GM12878 (cell line): ENCODE results near the gene STON1. TPM values are rescaled to one million over a fixed set of nuclear protein-coding genes. Genes with fewer than 3 reads are reported as not detected.

Experiments
- ATAC-seq: fragments of 200-7000 bp; cut with Tn5 transposase; 3 replicates; pipeline ENCODE4 v1.9.1; 2020; ENCODE audit warnings: mild to moderate bottlenecking, moderate library complexity
- BruUV-seq: library from RNA; stranded (reverse); fragments of 400-500 nt; replicated peaks from 2 replicates; lab custom pipeline; 2021; lab: Mats Ljungman, UMichigan
- CTCF ChIA-PET: fragments of 300-600 bp; sonication (Branson Sonifier 250); formaldehyde crosslinking; extraction: SDS; loops from one replicate; lab custom pipeline; 2021; ENCODE audit warnings: inconsistent platforms; lab: Yijun Ruan, JAX
- POLR2A ChIA-PET: fragments of 350-600 bp; formaldehyde crosslinking; extraction: SDS; loops from one replicate; lab custom pipeline; 2021; ENCODE audit warnings: inconsistent platforms; lab: Charles Lee
- RAD21 ChIA-PET: fragments of 300-600 bp; sonication (Branson Sonifier 250); formaldehyde crosslinking; loops from one replicate; lab custom pipeline; 2023; ENCODE audit warnings: antibody characterized with exemption; ENCODE audit not compliant: unreplicated experiment; lab: Charles Lee
- SMC1A ChIA-PET: fragments of 300-600 bp; sonication (Branson Sonifier 250); formaldehyde crosslinking; loops from one replicate; lab custom pipeline; 2023; ENCODE audit not compliant: unreplicated experiment, uncharacterized antibody; lab: Charles Lee
- DNase-seq: peaks from one replicate; pipeline ENCODE4 v3.0.0-alpha.2; 2011; ENCODE audit warnings: low read depth, low spot score
- FAIRE-seq: peaks from 3 replicates; lab custom pipeline; 2011; peaks lifted over from hg19 to GRCh38; lab: Jason Lieb, UNC
- H2AFZ ChIP-seq: 2 replicates; pipeline ENCODE4 v1.6.0; 2011; ENCODE audit warnings: low read depth, low read length, control low read depth; ENCODE audit not compliant: control insufficient read depth
- H3K27ac ChIP-seq: 2 replicates; pipeline ENCODE4 v1.5.1; 2011; ENCODE audit warnings: control low read depth; ENCODE audit not compliant: control insufficient read depth, insufficient read depth
- H3K27me3 ChIP-seq, 2 experiments: replicated peaks in 1 of 2; 2 replicates each; pipeline versions ENCODE4 v1.6.0 to v1.6.1; 2011; ENCODE audit warnings: low read length in 1 of 2; ENCODE audit not compliant: control insufficient read depth in 2 of 2, insufficient read depth in 2 of 2
- H3K36me3 ChIP-seq, 2 experiments: 2 replicates each; pipeline ENCODE4 v1.5.1; 2011; ENCODE audit warnings: low read length in 1 of 2; ENCODE audit not compliant: control insufficient read depth in 2 of 2, insufficient read depth in 2 of 2
- H3K4me1 ChIP-seq: 2 replicates; pipeline ENCODE4 v1.6.1; 2011; ENCODE audit warnings: mild to moderate bottlenecking, low read length, moderate library complexity, mixed read lengths; ENCODE audit not compliant: control insufficient read depth, insufficient read depth
- H3K4me2 ChIP-seq: 2 replicates; pipeline ENCODE4 v1.6.0; 2011; ENCODE audit warnings: control low read depth; ENCODE audit not compliant: control insufficient read depth, insufficient read depth
- H3K4me3 ChIP-seq: fragments of 200-600 bp; sonication (generic); 2 replicates; pipeline ENCODE4 v1.5.1; 2016
- H3K79me2 ChIP-seq: 2 replicates; pipeline ENCODE4 v1.6.0; 2011; ENCODE audit warnings: low read length; ENCODE audit not compliant: control insufficient read depth, insufficient read depth
- H3K9ac ChIP-seq: 2 replicates; pipeline ENCODE4 v1.8.0; 2011; ENCODE audit warnings: low read length, control low read depth, mixed read lengths; ENCODE audit not compliant: control insufficient read depth, insufficient read depth
- H3K9me3 ChIP-seq: replicated peaks from 3 replicates; pipeline ENCODE4 v1.5.1; 2011; ENCODE audit warnings: mild to moderate bottlenecking, low read length; ENCODE audit not compliant: control insufficient read depth, insufficient read depth
- H4K20me1 ChIP-seq: 2 replicates; pipeline ENCODE4 v1.6.0; 2011; ENCODE audit not compliant: control insufficient read depth, insufficient read depth
- EGR1 ChIP-seq, 2 experiments: IDR thresholded peaks; 1 replicate in 1 of 2; 2 replicates in 1 of 2; pipeline ENCODE4 v1.6.1; 2011 to 2012; ENCODE audit warnings: low read depth in 2 of 2, low read length in 2 of 2, borderline replicate concordance in 1 of 2, mild to moderate bottlenecking in 1 of 2, moderate library complexity in 1 of 2
- EP300 ChIP-seq, 2 experiments: fragments of 150-350 bp in 1 of 2; IDR thresholded peaks; 2 replicates each; pipeline ENCODE4 v1.6.1; 2011 to 2012; ENCODE audit warnings: low read depth in 2 of 2, low read length in 2 of 2, borderline replicate concordance in 1 of 2, improper control_type of control experiment in 1 of 2, inconsistent platforms in 1 of 2; ENCODE audit not compliant: control insufficient read depth in 1 of 2
- RUNX3 ChIP-seq: IDR thresholded peaks from 2 replicates; pipeline ENCODE4 v1.6.1; 2012; ENCODE audit warnings: low read length, inconsistent platforms
- SIX5 ChIP-seq: IDR thresholded peaks from 2 replicates; pipeline ENCODE4 v1.6.1; 2011; ENCODE audit warnings: mild to moderate bottlenecking, low read depth, low read length, moderate library complexity; ENCODE audit not compliant: severe bottlenecking
- whole genome bisulfite sequencing: methylation state at CpG from one replicate; pipeline ENCODE4 v1.1.6; 2016; ENCODE audit warnings: low lambda C conversion rate; ENCODE audit not compliant: insufficient replicate concordance, insufficient coverage; ENCODE audit errors: missing lambda C conversion rate; 5-methylcytosine and 5-hydroxymethylcytosine counted together
- in situ Hi-C: fragments of 300-500 bp; cut with MboI; formaldehyde crosslinking; loops from 9 replicates; pipeline ENCODE4 v1.14.3; 2018; ENCODE audit warnings: mixed read lengths
- intact Hi-C: fragments of 100-400 bp; cut with micrococcal nuclease; formaldehyde crosslinking; loops from one replicate; pipeline ENCODE4 v1.14.2; 2022; ENCODE audit not compliant: unreplicated experiment
- polyA plus RNA-seq, 11 experiments: library from polyadenylated mRNA; depleted of rRNA in 4 of 11; unstranded in 6 of 11; stranded (reverse) in 5 of 11; fragments of >200 nt; fragmentation: Nextera tagmentation in 4 of 11; fragmentation: Illumina TruSeq in 1 of 11; extraction: Ambion mirVana in 4 of 11; extraction: Trizol in 1 of 11; gene quantifications; 1 replicate in 1 of 11; 2 replicates in 10 of 11; pipeline versions ENCODE4 v1.2.1 to v1.2.3, GENCODE V29; 2011 to 2016; ENCODE audit warnings: inconsistent platforms in 2 of 11, missing spikeins in 2 of 11, low read depth in 1 of 11
- total RNA-seq, 4 experiments: library from RNA; depleted of rRNA in 3 of 4; stranded (reverse); fragments of >200 nt in 3 of 4; fragmentation: Illumina TruSeq in 1 of 4; extraction: Trizol in 1 of 4; gene quantifications; 2 replicates each; pipeline versions ENCODE4 v1.2.1 to v1.2.3, GENCODE V29; 2013 to 2021
- TF ChIP-seq, protein P1 (sequence below): fragments of 450-650 bp; formaldehyde crosslinking; IDR thresholded peaks from 2 replicates; pipeline ENCODE4 v1.5.0; 2022; ENCODE audit warnings: mild to moderate bottlenecking, missing genetic modification characterization
- TF ChIP-seq, protein P2 (sequence below): IDR thresholded peaks from 2 replicates; pipeline ENCODE4 v1.6.1; 2012; ENCODE audit warnings: mild to moderate bottlenecking, low read depth, low read length
- TF ChIP-seq, protein P3 (sequence below): IDR thresholded peaks from 2 replicates; pipeline ENCODE4 v1.6.1; 2011; ENCODE audit warnings: borderline replicate concordance, low read depth, mild to moderate bottlenecking, moderate library complexity, mixed read lengths, low read length; ENCODE audit not compliant: insufficient read depth; ENCODE audit errors: extremely low read length

Gene STON1
- total and polyA plus RNA-seq, 10 of the 15 experiments (the other 5 are each of a cell fraction or from before 2014, with no cell fraction given) = 0.11 to 0.90 (median 0.22) TPM; not detected in 2

DNA sequence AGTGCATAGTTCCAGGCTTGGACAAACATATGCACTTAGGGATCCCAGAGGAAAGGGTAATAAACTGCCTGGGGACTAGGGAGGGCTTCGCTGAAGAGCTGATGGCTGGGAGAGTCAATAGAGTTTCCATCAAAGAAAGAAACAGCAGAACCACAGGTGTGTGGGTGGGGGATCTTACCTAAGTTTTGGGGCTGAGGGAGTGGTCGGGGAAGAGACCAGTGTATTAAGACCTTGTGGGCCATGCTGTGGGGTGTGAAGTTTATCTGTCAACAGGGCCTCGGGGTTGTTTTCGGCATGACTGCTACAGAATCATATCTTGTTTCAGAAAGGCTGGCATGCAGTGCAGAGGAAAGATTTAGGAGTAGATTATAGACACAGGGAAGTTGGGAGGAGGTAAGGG is 56.5 kb downstream of the STON1 start:
- Histone ChIP-seq H2AFZ (no peak overlapping the region), H3K9me3 (no peaks in the 10 kb centered on the region), H3K36me3 (no peaks in the 10 kb centered on the region), H3K4me3 (no peak overlapping the region), H3K4me2 (no peak overlapping the region), H4K20me1 (no peaks in the 10 kb centered on the region), H3K27ac (no peak overlapping the region), H3K4me1 (no peaks in the 10 kb centered on the region), H3K27me3 (no peaks in the 10 kb centered on the region), H3K9ac (no peak overlapping the region), H3K79me2 (no peaks in the 10 kb centered on the region)
- no peak for FAIRE-seq
- no peak for DNase-seq
- ChIA-PET CTCF (no interaction called here), RAD21 (no interaction called here), POLR2A (no interaction called here), SMC1A (no interaction called here)
- intact Hi-C loops = no loop called here
- 10% methylated on average over 4 of the region's 4 CpGs for WGBS
- no peak for ATAC-seq
- no peak for TF ChIP-seq EGR1 (IDR thresholded peaks at IDR 0.05; ENCODE audit: borderline replicate concordance in 1 of 2, low read depth in 2 of 2, low read length in 2 of 2)
- TF ChIP-seq, protein P1, sequence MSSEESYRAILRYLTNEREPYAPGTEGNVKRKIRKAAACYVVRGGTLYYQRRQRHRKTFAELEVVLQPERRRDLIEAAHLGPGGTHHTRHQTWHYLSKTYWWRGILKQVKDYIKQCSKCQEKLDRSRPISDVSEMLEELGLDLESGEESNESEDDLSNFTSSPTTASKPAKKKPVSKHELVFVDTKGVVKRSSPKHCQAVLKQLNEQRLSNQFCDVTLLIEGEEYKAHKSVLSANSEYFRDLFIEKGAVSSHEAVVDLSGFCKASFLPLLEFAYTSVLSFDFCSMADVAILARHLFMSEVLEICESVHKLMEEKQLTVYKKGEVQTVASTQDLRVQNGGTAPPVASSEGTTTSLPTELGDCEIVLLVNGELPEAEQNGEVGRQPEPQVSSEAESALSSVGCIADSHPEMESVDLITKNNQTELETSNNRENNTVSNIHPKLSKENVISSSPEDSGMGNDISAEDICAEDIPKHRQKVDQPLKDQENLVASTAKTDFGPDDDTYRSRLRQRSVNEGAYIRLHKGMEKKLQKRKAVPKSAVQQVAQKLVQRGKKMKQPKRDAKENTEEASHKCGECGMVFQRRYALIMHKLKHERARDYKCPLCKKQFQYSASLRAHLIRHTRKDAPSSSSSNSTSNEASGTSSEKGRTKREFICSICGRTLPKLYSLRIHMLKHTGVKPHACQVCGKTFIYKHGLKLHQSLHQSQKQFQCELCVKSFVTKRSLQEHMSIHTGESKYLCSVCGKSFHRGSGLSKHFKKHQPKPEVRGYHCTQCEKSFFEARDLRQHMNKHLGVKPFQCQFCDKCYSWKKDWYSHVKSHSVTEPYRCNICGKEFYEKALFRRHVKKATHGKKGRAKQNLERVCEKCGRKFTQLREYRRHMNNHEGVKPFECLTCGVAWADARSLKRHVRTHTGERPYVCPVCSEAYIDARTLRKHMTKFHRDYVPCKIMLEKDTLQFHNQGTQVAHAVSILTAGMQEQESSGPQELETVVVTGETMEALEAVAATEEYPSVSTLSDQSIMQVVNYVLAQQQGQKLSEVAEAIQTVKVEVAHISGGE (CRISPR knock-in tag) = no peak
- TF ChIP-seq RUNX3 = 0 out of 2 replicates have a peak, but pooled peaks have one; percentile 7
- in situ Hi-C loops = no loop called here
- no TSS peak for BruUV-seq

DNA sequence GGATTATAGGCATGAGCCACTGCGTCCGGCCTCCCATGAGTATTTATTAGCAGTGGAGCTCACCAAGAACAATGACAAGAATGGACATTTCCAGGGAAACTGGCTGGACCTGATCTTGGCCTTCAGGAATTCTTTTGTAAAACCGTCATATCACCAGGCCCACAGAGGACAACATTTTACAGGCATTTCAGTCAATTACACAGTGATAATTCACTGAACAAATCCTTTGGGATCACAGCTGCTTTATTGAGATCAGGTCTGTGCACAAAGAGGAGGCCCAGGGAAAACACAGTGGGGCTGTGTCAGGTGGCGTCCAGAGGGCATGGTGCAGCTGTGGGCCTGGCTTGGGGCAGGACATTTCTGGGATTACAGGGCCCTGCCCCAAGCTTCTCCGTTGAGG is 57.6 kb downstream of the STON1 start:
- in situ Hi-C loops (no loop called here), intact Hi-C loops (no loop called here)
- CTCF ChIA-PET = interaction anchor here (1.1 to 1.7 kb wide), 4 partner anchors 12 to 241 kb away, joined by 3 to 7 read pairs (median 4); no protein-coding TSS in a partner anchor
- SMC1A ChIA-PET = no interaction called here
- Histone ChIP-seq H3K27me3 (no peaks in the 10 kb centered on the region), H3K4me1 (no peaks in the 10 kb centered on the region), H3K9me3 (no peaks in the 10 kb centered on the region), H4K20me1 (no peaks in the 10 kb centered on the region), H3K79me2 (no peaks in the 10 kb centered on the region), H3K4me2 (no peak overlapping the region), H3K4me3 (no peak overlapping the region), H3K36me3 (no peaks in the 10 kb centered on the region), H3K9ac (no peak overlapping the region), H3K27ac (no peak overlapping the region), H2AFZ (no peak overlapping the region)
- RAD21 ChIA-PET = no interaction called here
- POLR2A ChIA-PET = no interaction called here
- no peak for DNase-seq
- 32% methylated on average over 5 of the region's 5 CpGs for WGBS
- BruUV-seq = no TSS peak
- FAIRE-seq = no peak
- no peak for ATAC-seq
- TF ChIP-seq SIX5 (no peak), EP300 (IDR thresholded peaks at IDR 0.05; ENCODE audit: borderline replicate concordance in 1 of 2, control insufficient read depth in 1 of 2, low read depth in 2 of 2, low read length in 2 of 2) (no peak), EGR1 (IDR thresholded peaks at IDR 0.05; ENCODE audit: borderline replicate concordance in 1 of 2, low read depth in 2 of 2, low read length in 2 of 2) (no peak)
- TF ChIP-seq, protein P2, sequence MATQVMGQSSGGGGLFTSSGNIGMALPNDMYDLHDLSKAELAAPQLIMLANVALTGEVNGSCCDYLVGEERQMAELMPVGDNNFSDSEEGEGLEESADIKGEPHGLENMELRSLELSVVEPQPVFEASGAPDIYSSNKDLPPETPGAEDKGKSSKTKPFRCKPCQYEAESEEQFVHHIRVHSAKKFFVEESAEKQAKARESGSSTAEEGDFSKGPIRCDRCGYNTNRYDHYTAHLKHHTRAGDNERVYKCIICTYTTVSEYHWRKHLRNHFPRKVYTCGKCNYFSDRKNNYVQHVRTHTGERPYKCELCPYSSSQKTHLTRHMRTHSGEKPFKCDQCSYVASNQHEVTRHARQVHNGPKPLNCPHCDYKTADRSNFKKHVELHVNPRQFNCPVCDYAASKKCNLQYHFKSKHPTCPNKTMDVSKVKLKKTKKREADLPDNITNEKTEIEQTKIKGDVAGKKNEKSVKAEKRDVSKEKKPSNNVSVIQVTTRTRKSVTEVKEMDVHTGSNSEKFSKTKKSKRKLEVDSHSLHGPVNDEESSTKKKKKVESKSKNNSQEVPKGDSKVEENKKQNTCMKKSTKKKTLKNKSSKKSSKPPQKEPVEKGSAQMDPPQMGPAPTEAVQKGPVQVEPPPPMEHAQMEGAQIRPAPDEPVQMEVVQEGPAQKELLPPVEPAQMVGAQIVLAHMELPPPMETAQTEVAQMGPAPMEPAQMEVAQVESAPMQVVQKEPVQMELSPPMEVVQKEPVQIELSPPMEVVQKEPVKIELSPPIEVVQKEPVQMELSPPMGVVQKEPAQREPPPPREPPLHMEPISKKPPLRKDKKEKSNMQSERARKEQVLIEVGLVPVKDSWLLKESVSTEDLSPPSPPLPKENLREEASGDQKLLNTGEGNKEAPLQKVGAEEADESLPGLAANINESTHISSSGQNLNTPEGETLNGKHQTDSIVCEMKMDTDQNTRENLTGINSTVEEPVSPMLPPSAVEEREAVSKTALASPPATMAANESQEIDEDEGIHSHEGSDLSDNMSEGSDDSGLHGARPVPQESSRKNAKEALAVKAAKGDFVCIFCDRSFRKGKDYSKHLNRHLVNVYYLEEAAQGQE = no peak
- TF ChIP-seq, protein P3, sequence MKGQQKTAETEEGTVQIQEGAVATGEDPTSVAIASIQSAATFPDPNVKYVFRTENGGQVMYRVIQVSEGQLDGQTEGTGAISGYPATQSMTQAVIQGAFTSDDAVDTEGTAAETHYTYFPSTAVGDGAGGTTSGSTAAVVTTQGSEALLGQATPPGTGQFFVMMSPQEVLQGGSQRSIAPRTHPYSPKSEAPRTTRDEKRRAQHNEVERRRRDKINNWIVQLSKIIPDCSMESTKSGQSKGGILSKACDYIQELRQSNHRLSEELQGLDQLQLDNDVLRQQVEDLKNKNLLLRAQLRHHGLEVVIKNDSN = no peak
